ENCODE data around the gene COL16A1.
"Not testable (repeated sequence)": the region's sequence is repeated elsewhere in the genome, so short reads cannot be mapped to it uniquely, and the experiment has no call there.

COL16A1 gene

GRCh38 chr1:31732751-31733289 lies 29.0 kb upstream of the COL16A1 start:
- no peak for DNase-seq

- no peak for DNase-seq
Observed at GRCh38 chr1:31732343-31732742, 28.5 kb upstream of the COL16A1 start.

GRCh38 chr1:31731049-31731565 lies 27.3 kb upstream of the COL16A1 start:
- DNase-seq = no peak

- DNase-seq = no peak
Observed at GRCh38 chr1:31730336-31731048, 26.7 kb upstream of the COL16A1 start.

GRCh38 chr1:31727849-31728248 lies 24.0 kb upstream of the COL16A1 start:
- no peak for DNase-seq

- no peak for DNase-seq
Observed at GRCh38 chr1:31727195-31727594, 23.4 kb upstream of the COL16A1 start.

- no peak for DNase-seq
Observed at GRCh38 chr1:31726715-31727114, 22.9 kb upstream of the COL16A1 start.

- no peak for DNase-seq
Observed at GRCh38 chr1:31725777-31726535, 22.1 kb upstream of the COL16A1 start.

- no peak for DNase-seq
Observed at GRCh38 chr1:31725134-31725533, 21.3 kb upstream of the COL16A1 start.

GRCh38 chr1:31723828-31724359 lies 20.1 kb upstream of the COL16A1 start:
- peak; percentile 16 to 30 for DNase-seq

GRCh38 chr1:31718327-31718897 lies 14.6 kb upstream of the COL16A1 start:
- DNase-seq = no peak

- DNase-seq = no peak
Observed at GRCh38 chr1:31717341-31717740, 13.5 kb upstream of the COL16A1 start.

- no peak for DNase-seq
Observed at GRCh38 chr1:31715873-31716220, 12.0 kb upstream of the COL16A1 start.

GRCh38 chr1:31715087-31715872 lies 11.5 kb upstream of the COL16A1 start:
- DNase-seq = no peak

- no peak for DNase-seq
Observed at GRCh38 chr1:31714442-31715086, 10.7 kb upstream of the COL16A1 start.

GRCh38 chr1:31712630-31713029 lies 8.8 kb upstream of the COL16A1 start:
- no peak for DNase-seq

- no peak for DNase-seq
Observed at GRCh38 chr1:31712068-31712467, 8.3 kb upstream of the COL16A1 start.

- no peak for DNase-seq
Observed at GRCh38 chr1:31708324-31708723, 4.5 kb upstream of the COL16A1 start.

GRCh38 chr1:31707711-31708110 lies 3.9 kb upstream of the COL16A1 start:
- DNase-seq = peak; percentile 20 to 22

- DNase-seq = not testable (repeated sequence)
Observed at GRCh38 chr1:31707059-31707600, 3.3 kb upstream of the COL16A1 start.

- no peak for DNase-seq
Observed at GRCh38 chr1:31706384-31707058, 2.7 kb upstream of the COL16A1 start.
